GM21515 (cell line): Measurements from ENCODE around the gene PAIP2B.

Experiments used
- ATAC-seq: cut with Tn5 transposase; IDR thresholded peaks from one replicate; pipeline ENCODE4 v1.9.1; 2021; ENCODE audit not compliant: unreplicated experiment

PAIP2B gene

GRCh38 chr2:71154798-71155197 is 72.1 kb downstream of the PAIP2B start:
- peak; percentile 74 for ATAC-seq

- no peak for ATAC-seq
Observed at GRCh38 chr2:71154279-71154678, 72.6 kb downstream of the PAIP2B start.

GRCh38 chr2:71153585-71154224 is 73.2 kb downstream of the PAIP2B start:
- no peak for ATAC-seq

- no peak for ATAC-seq
Observed at GRCh38 chr2:71151620-71152019, 75.3 kb downstream of the PAIP2B start.

- no peak for ATAC-seq
Observed at GRCh38 chr2:71150082-71150816, 76.7 kb downstream of the PAIP2B start.

- ATAC-seq = no peak
Observed at GRCh38 chr2:71148506-71149063, 78.3 kb downstream of the PAIP2B start.

- ATAC-seq = no peak
Observed at GRCh38 chr2:71143782-71144181, 83.1 kb downstream of the PAIP2B start.

GRCh38 chr2:71136174-71136573 is 90.7 kb downstream of the PAIP2B start:
- ATAC-seq = no peak

- no peak for ATAC-seq
Observed at GRCh38 chr2:71133603-71134002, 93.3 kb downstream of the PAIP2B start.
